ENCODE results near the gene PPP1R14C.
"Not testable (repeated sequence)": the region's sequence is repeated elsewhere in the genome, so short reads cannot be mapped to it uniquely, and the experiment has no call there.

PPP1R14C gene

GRCh38 chr6:150137711-150138110, 5.1 kb upstream of the PPP1R14C start:
- H3K4me3 ChIP-seq (ENCODE audit: low read depth, low read length), result not testable (repeated sequence)

- no peak overlapping the region for H3K4me3 ChIP-seq (ENCODE audit: low read depth, low read length)
Measured at GRCh38 chr6:150138638-150139037, 4.2 kb upstream of the PPP1R14C start.

DNA sequence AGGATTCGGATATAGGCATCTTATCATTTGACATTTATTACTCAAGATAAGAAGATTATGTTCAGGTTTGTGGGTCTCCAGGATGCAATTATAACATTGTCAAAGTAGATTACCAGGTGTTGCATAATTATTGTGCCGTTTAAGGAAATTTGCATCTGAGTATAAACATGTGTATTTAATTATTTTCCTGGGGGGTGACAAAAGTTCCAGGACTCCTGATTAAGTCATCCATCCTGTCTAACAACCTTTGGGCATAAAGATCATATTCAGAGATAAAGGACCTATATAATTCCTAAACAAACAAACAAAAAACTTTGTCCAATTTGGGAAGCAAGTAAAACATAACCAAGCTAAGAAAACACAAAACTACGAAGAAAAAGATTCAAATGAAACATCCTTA, 3.3 kb upstream of the PPP1R14C start:
- H3K4me3 ChIP-seq (ENCODE audit: low read depth, low read length), result no peak overlapping the region

DNA sequence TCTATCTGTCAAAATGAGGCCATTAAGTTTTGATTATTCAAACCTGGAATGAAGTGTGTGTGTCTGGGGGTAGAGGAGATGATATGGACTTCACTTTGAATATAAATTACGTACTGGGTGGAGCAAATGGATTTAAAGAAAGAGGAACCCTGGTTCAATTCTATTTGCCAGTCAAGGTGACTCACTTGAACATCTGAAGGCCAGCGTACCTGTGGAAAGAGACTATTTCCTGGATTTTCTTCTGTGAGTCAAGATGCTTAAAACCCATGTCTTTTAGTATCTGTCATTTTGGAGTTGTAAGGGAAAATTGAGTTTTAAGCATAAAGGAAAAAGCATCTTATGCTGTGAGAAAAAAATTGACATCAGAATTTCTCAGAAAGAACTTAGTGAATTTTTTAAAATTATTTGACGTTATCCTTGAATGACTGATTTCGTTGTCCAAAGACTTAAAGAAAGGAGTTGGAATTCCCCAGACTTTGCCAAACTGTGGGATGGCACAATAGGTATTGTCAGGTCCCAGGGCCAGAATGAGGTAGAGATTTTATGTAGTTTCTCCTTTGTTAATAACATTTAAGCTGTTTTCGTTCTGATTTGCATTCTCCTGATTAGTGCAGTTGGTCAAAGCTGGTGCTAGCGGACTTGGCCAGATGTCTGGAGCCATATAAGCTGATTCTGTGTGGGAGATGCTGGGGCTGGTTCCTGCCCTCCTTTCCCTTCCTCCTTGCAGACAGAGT, 2.4 kb upstream of the PPP1R14C start:
- H3K4me3 ChIP-seq (ENCODE audit: low read depth, low read length), result no peak overlapping the region

- peak overlapping the region; percentile 48 for H3K4me3 ChIP-seq (ENCODE audit: low read depth, low read length)
Measured at GRCh38 chr6:150142097-150142669, 661 bp upstream of the PPP1R14C start.

DNA sequence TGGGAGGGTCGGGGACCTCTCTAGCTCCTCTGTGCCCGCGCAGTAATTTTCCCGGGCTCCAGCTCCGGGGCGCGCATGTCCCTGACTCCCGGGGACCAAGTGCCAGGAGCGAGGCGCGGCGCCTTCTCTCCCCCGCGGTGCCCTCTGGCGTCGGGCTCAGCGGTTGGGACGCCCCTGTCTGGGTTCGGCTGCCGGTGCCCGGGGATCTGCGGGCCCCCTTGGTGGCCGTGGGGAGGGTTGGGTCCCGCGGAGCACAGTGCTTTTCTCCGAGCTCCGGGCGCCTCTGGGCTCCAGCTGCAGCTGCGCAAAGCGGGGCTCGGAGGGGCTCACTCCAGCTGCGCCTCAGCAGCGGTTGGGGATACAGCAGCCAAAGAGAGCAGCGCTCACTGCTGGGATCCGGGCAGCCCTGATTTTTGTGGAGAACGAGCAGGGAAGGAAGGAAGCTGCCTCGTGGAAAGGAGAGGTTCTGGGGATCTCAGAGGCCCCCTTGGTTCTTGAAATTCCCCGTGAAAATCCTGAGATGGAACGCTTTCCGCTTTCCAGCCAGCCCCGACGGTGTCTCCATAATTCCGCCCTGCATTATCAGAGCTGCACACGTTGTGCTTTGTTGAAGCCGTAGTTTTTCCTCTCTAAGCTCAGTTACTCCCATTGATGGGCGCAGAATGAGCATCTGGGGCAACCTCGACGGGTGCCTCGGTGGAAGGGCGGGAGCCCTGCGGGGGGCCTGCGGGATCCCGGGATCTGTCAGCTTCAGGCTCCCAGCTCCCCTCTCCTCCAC, 861 bp downstream of the PPP1R14C start:
- H3K4me3 ChIP-seq (ENCODE audit: low read depth, low read length), result peak overlapping the region; percentile 48

DNA sequence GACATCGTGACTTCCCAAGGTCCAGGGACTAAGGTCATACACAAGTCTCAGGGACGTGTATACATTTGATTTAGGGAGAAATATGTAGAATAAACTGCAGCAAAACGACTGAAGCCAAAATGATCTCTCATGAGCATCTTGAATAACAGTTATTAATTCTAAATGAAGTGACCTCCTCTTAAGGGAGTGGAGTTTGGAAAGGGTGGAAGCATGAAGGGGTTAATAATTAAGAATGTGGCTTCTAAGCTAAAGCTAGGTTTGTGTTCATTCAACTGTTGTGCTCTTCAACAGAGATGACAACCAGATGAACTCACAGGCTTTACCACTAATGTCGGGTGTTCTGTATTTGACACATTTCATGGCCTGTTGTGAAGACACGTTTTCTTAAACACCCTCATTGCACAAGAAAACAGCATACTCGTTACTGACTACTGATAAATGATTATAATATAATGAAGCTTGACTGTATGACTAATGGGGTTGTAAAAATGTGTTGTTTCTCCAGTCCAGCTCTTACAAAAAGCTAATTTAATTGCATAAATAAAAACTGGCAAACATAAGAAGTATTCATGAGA, 1.5 kb downstream of the PPP1R14C start:
- no peak overlapping the region for H3K4me3 ChIP-seq (ENCODE audit: low read depth, low read length)

- H3K4me3 ChIP-seq (ENCODE audit: low read depth, low read length), result no peak overlapping the region
Measured at GRCh38 chr6:150145427-150145826, 2.6 kb downstream of the PPP1R14C start.

DNA sequence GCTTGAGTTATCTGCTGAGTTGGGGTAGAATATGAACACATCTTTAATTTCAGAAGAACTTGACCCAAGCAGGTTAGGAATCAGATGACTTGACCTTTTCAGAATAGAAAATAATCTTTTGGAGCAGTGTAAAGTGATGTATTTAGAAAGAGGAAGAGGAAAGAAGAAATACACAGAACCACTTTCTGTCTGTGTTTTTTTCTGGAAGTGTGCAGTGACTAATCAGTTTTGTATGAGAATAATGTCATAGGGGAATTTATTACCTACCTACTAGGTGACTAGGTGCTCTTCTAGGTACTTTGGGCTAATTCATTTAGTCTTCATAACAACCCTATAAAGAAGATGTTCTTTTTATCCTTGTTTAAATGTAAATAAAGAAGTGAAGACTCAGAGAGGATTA, 3.0 kb downstream of the PPP1R14C start:
- no peak overlapping the region for H3K4me3 ChIP-seq (ENCODE audit: low read depth, low read length)

- H3K4me3 ChIP-seq (ENCODE audit: low read depth, low read length), result no peak overlapping the region
Measured at GRCh38 chr6:150146436-150146835, 3.6 kb downstream of the PPP1R14C start.

- H3K4me3 ChIP-seq (ENCODE audit: low read depth, low read length), result no peak overlapping the region
Measured at GRCh38 chr6:150149146-150149545, 6.3 kb downstream of the PPP1R14C start.

- no peak overlapping the region for H3K4me3 ChIP-seq (ENCODE audit: low read depth, low read length)
Measured at GRCh38 chr6:150150458-150150820, 7.6 kb downstream of the PPP1R14C start.

DNA sequence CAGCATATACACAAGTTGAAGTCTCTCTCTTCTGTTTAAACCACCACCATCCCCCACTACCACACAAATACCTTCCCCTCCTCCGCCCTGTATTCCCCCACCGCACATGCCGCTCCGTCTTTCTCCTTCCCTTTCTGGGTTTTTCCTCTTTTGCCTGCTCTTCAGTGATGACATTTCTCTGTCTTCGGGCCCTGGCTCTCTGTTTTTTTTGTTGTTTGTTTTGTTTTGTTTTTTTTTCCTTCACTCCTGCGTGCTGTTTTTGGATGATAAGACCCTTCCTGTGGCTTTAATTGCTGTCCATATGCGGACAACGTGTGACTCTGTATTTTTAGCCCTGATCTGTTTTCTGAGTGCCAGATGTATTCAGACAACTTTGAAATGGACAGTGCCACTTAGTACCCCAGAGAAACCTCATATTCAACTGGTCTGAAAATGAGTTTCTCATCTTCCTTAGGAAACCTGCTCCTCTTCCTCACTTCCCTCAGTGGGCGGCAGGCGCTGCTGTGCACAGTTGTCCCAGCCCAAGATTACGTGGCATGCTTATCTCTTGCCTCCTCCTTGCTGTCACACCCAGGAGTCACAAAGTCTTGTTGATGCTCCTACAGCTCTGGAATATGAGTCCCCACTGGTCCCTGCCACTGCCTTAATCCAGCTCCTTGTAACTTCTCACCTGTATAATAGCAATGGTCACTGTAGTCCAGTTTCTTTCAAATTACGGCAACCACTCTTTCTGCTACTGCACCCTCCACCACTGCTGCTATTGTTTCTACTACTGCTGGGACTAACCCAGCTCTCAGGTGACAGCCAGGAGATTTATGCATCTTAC, 8.2 kb downstream of the PPP1R14C start:
- H3K4me3 ChIP-seq (ENCODE audit: low read depth, low read length), result no peak overlapping the region

DNA sequence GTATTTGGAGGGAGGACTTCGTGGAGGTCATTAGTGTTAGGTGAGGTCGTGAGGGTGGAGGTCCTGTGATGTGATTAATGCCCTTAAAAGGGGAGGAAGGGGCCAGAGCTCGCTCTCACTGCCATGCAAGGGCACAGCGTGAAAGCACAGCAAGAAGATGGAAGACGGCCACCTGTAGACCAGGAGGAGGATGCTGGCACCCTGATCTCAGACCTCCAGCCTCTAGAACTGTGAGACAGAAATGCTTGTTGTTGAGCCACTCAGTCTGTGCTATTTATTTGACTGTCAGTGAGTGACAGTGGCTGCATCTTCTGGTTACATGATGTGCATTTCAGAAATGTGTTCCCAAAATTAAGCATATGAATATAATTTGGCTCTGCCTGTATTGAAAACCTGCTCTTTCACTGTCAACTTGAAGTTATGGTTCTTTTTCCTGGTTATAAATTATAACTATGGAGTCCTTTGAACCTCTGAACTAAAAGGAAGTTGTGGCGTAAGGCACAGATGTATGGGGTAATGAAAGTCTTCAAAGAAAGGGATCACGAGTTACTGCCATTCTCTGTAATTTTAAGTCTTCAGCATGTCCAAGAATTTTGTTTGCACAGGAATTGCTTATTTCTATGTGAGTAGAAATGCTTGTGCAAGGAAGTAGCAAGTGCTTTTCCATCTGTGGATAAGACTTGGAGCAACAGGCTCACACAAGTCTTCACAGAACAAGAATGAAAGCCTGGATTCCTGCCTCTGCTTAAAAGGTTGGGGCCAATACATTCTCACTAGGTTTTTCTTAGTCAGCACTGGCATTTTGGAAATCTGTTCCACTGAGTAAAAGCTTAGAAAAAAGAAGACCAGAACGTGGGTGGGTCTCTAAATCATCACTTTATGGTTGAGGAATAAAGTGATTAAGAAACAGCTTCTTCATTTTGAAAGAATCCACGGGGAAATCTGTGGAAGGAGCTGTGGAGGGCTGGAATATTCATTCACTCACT, 10.3 kb downstream of the PPP1R14C start:
- H3K4me3 ChIP-seq (ENCODE audit: low read depth, low read length), result no peak overlapping the region

DNA sequence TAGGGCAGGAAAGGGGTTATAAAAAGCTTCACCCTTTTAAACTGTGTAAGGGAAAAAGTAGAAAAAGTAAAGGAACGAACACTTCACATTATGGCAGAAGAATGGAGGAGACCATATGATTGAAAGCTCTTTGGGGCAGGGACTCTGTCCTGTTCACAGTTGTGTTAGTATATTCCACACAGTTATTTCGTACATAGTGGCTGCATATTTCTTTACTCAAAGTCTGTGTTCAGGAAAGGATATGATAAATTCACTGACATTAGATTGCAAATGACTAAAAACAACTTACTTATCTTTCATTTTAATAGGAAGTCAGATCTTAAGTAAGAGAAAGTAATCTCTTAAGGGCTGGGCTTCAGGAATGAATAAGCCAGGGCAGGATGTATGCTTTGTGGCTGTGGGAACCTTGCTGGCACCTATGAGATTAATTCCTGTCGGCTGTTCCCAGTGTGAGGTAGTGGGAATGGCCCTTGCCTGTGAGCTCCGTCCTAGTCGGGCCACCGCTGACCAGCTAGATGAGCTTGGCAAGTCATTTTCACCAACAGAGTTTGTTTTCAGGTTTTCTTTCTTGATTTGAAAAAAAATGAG, 11.2 kb downstream of the PPP1R14C start:
- H3K4me3 ChIP-seq (ENCODE audit: low read depth, low read length), result no peak overlapping the region

GRCh38 chr6:150156460-150156859, 13.6 kb downstream of the PPP1R14C start:
- H3K4me3 ChIP-seq (ENCODE audit: low read depth, low read length), result no peak overlapping the region

DNA sequence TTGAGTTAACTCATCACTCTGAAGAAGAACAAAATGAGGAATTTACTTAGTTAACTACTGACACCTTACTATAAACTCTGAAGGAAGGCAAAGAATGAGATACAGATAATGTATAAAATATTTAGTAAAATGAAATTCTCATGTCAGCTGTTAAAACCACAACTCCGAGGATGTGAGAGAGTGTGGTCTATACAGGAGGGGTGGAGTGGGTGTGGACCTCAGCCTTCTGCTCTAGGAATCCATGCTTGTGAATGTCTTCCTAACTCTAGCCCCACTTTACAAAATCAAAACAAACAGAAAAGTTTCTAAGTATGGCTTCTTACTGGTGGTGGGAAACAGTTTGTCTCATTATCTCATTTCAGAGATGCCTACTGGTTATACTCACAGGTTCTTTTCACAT, 14.2 kb downstream of the PPP1R14C start:
- no peak overlapping the region for H3K4me3 ChIP-seq (ENCODE audit: low read depth, low read length)

- H3K4me3 ChIP-seq (ENCODE audit: low read depth, low read length), result no peak overlapping the region
Measured at GRCh38 chr6:150159757-150160156, 16.9 kb downstream of the PPP1R14C start.

DNA sequence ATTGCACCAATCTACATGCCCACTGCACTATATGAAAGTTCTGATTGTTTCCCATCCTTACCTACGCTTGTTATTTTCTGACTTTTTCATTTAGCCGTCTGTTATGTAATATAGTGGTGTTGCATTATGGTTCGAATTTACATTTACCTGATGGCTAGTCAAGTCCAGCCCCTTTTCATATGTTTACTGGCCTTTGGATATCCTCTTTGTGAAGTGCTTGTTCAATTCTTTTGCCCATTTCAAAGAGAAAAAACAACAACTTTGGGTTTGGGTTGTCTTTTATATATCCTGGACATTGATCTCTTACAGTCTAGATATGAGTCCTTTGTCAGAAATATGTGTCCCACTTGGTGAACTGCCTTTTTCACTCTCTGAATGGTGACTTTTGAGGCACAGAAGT, 21.1 kb downstream of the PPP1R14C start:
- H3K4me3 ChIP-seq (ENCODE audit: low read depth, low read length), result no peak overlapping the region

Data from iPS-11a (cell line).